Fibroblast of skin of left quadriceps (primary cell): ENCODE measurements around the gene DAD1.

Experiments
- DNase-seq, 2 experiments: peaks; one replicate each; pipeline ENCODE4 v3.0.0-alpha.2; 2013; ENCODE audit warnings: low read depth in 2 of 2

Gene DAD1

GRCh38 chr14:22536853-22537338 is 52.1 kb downstream of the DAD1 start:
- peak; percentile 88 for DNase-seq

GRCh38 chr14:22535916-22536315 is 53.1 kb downstream of the DAD1 start:
- no peak for DNase-seq

- no peak for DNase-seq
These were observed 53.9 kb downstream of the DAD1 start for GRCh38 chr14:22535126-22535525.

- DNase-seq: no peak
These were observed 54.5 kb downstream of the DAD1 start for GRCh38 chr14:22534547-22534946.

GRCh38 chr14:22533739-22534359 is 55.2 kb downstream of the DAD1 start:
- DNase-seq: no peak

GRCh38 chr14:22533057-22533704 is 55.8 kb downstream of the DAD1 start:
- no peak for DNase-seq

- DNase-seq: peak in 1 of 2 experiments; percentile 40
These were observed 56.5 kb downstream of the DAD1 start for GRCh38 chr14:22532345-22533056.

GRCh38 chr14:22531451-22532344 is 57.3 kb downstream of the DAD1 start:
- no peak for DNase-seq

GRCh38 chr14:22530127-22530526 is 58.9 kb downstream of the DAD1 start:
- DNase-seq: no peak

- no peak for DNase-seq
These were observed 62.3 kb downstream of the DAD1 start for GRCh38 chr14:22526744-22527143.

GRCh38 chr14:22526218-22526617 is 62.8 kb downstream of the DAD1 start:
- no peak for DNase-seq

GRCh38 chr14:22524784-22525161 is 64.3 kb downstream of the DAD1 start:
- no peak for DNase-seq

GRCh38 chr14:22524115-22524783 is 64.8 kb downstream of the DAD1 start:
- no peak for DNase-seq

GRCh38 chr14:22523283-22523682 is 65.7 kb downstream of the DAD1 start:
- no peak for DNase-seq

GRCh38 chr14:22522466-22522957 is 66.5 kb downstream of the DAD1 start:
- DNase-seq: no peak

GRCh38 chr14:22521449-22522239 is 67.4 kb downstream of the DAD1 start:
- no peak for DNase-seq

- no peak for DNase-seq
These were observed 68.2 kb downstream of the DAD1 start for GRCh38 chr14:22520796-22521195.

- no peak for DNase-seq
These were observed 68.9 kb downstream of the DAD1 start for GRCh38 chr14:22519877-22520685.

- no peak for DNase-seq
These were observed 71.0 kb downstream of the DAD1 start for GRCh38 chr14:22518073-22518472.
